HG03558 (cell line): ENCODE measurements around the gene NUTM2D.
"Not testable (repeated sequence)": the region's sequence is repeated elsewhere in the genome, so short reads cannot be mapped to it uniquely, and the experiment has no call there.

Experiments
- ATAC-seq: cut with Tn5 transposase; IDR thresholded peaks from one replicate; pipeline ENCODE4 v1.9.1; 2021; ENCODE audit warnings: moderate number of reproducible peaks; ENCODE audit not compliant: unreplicated experiment; ENCODE audit errors: extremely low read depth

The NUTM2D gene, protein sequence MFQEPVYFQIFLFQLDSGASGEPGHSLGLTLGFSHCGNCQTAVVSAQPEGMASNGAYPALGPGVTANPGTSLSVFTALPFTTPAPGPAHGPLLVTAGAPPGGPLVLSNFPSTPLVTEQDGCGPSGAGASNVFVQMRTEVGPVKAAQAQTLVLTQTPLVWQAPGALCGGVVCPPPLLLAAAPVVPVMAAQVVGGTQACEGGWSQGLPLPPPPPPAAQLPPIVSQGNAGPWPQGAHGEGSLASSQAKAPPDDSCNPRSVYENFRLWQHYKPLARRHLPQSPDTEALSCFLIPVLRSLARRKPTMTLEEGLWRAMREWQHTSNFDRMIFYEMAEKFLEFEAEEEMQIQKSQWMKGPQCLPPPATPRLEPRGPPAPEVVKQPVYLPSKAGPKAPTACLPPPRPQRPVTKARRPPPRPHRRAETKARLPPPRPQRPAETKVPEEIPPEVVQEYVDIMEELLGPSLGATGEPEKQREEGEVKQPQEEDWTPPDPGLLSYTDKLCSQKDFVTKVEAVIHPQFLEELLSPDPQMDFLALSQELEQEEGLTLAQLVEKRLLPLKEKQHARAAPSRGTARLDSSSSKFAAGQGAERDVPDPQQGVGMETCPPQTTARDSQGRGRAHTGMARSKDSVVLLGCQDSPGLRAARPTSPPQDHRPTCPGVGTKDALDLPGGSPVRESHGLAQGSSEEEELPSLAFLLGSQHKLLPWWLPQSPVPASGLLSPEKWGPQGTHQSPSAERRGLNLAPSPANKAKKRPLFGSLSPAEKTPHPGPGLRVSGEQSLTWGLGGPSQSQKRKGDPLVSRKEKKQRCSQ

DNA sequence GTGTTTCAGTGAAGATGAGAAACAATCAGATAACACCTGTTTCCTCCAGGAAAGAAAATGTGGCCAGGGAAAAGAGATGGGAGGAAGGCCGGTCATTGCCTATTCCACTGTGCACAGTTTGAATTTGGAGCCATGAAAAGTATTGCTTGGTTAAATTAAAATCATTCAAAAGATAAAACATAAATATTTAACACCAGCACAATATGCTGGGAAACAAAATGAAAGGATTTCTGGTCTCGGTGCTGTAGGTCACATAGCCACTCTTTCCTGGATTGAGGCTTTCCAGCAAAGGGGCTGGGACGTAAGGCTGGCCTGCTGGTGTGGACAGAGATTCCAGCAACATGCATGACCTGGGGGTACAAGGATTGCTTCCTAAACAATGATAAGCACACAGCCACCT lies at the start of gene NUTM2D:
Gene NUTM2D (plus strand): TSS at position 301 of the 400 bp plus-strand sequence. CDS start 522 bp downstream, outside the sequence.
- ATAC-seq, result not testable (repeated sequence)

DNA sequence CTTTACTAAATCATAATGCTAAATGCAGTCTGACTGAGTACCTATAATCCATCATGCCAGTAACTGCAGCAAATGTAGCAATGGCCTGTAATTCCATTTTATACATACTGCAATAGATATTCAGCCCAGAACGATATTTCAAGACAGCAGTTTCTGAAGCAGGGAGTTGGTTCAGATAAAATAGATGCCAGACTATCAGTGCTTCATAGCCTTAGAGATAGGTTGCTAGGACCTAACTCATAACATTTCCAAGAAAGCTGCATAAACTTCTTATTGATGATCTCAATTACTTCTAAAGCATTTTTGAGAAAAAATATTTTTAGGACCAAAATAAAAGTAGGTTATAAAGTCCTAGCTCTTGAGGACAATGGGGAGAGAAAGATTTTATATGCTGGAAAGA lies 48.8 kb upstream of the NUTM2D start:
- ATAC-seq, result not testable (repeated sequence)

DNA sequence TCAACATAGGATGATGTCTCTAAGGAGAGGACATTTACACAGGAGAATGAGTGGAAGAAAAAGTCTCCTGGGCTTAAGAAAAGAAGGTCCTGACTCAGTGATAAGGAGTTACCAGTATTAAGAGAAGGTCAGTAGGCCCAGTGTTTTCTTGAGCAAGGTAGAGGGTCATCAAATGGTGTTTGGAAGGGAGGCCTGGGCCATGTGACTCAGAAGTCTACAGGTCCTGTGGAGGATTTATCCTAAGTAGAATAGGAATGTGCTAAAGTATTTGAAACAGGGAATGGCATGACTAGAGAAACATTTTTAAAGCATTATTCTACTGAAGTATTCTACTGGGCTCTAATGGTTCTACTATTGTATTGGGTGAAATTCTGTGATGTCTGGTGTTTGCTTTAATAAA lies 47.9 kb upstream of the NUTM2D start:
- ATAC-seq, result not testable (repeated sequence)

DNA sequence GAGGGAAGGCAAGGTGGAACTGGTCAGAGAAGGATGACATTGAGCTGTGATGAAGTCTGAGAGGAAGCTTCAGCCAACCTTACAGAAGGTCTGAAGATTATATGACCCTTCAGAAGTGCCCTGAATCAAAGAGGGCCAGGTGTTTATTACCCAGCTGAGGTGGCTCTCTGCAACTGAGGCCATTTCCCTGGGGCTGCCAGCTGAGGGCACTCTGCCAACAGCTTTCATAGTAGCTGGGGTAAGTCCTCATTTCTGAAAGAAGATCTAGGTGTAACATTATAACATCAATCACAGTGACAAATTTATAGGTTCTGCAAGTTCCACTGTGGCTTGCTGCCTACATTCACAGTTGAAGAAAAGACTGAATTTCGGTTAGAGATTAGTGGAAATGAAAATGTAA lies 46.0 kb upstream of the NUTM2D start:
- ATAC-seq, result not testable (repeated sequence)

DNA sequence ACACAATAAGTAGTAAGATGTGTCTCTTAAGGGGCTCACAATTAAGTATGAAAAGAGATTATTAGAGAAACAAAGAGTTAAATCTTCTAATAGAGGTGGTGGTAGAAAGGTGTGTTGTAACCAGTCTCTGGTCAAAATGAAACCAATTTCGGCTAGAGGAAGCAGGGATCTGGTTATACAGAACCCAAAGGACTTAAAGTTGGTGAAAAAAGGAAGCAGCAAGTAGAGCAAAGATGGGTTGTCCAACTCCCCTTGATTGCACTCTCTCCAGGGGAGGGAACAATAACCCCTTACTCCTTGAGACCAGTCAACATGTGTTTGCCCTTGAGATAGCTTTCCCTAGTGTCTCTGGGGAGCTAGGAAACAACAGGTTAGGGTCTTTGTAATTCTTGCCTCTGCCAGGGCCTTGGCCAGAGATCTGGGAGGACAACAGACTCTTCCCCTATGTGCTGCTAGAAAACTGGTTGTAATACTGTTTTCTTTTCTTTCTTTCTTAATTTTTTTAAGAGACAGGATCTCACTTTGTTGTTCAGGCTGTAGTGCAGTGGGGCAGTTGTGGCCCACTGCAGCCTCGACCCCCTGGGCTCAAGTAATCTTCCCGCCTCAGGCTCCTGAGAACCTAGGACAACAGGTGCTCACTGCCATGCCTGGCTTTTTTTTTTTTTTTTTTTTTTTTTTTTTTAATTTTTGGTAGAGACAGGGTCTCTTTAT lies 43.7 kb upstream of the NUTM2D start:
- ATAC-seq, result not testable (repeated sequence)

DNA sequence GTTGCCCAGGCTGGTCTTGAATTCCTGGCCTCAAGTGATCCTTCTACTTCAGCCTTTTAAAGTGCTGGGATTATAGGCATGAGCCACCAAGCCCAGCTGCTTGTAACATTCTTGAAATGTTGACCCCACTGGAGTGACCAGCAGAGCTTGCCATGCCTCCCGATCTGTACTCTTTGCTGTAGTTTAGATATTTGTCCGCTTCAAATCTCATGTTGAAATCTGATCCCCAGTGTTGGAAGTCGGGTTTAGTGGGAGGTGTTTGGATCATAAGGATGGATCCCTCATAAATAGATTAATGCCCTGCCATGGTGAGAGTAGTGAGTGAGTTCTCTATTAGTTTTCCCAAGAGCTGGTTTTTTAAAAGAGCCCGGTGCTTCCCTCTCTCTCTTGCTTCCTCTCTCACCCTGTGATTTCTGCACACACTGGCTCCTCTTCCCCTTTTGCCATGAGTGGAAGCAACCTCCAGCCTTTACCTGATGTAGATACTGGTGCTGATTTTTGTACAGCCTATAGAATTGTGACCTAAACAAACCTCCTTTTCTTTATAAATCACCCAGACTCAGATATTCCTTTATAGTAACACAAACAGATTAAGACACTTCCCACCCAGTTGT lies 43.1 kb upstream of the NUTM2D start:
- not testable (repeated sequence) for ATAC-seq

DNA sequence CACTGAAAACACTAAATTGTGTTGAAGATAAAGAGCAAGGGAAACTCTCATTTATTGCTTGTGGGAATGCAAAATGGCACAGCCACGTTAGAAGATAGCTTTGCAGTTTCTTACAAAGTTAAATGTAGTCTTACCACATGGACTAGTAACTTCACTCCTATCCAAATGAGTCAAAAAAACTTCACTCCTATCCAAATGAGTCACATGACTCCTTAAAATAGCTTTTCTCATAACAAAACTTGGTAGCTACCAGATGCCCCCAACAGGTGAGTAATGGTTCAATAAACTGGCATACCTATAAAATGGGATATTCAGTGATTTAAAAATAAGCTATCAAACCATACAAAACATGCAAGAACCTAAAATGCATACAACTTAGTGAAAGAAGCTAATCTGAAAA lies 36.0 kb upstream of the NUTM2D start:
- not testable (repeated sequence) for ATAC-seq

DNA sequence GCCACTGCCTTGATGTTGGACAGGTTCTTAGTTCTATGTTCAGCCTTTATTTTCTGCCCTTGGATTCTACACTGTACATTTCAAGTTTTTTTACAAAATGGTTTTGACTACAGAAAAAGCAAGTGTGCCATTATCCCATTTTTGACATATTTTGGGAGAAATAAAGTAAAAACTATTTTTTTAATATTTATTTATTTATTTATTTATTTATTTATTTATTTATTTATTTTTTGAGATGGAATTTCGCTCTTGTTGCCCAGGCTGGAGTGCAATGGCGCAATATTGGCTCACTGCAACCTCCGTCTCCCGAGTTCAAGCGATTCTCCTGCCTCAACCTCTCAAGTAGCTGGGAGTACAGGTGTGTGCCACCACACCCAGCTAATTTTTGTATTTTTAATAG lies 33.0 kb upstream of the NUTM2D start:
- not testable (repeated sequence) for ATAC-seq

DNA sequence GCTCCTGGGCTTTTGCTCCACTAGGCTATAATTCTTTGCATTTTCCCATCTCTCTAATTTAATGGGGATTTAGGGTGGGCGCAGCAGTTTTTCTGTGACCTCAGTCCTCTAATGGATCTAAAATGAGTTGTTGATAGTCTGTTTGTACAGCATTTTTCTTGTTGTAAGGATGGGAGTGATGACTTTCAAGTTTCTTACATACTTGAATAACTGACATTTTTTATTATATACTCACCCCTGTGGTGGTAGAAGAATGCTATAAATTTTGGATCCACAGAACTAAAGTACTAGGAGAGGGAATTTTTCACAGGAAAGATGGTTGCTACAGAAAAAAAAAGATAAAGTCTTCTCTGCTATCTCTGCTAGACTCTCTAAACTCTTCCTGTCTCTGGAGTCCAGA lies 29.6 kb upstream of the NUTM2D start:
- not testable (repeated sequence) for ATAC-seq

DNA sequence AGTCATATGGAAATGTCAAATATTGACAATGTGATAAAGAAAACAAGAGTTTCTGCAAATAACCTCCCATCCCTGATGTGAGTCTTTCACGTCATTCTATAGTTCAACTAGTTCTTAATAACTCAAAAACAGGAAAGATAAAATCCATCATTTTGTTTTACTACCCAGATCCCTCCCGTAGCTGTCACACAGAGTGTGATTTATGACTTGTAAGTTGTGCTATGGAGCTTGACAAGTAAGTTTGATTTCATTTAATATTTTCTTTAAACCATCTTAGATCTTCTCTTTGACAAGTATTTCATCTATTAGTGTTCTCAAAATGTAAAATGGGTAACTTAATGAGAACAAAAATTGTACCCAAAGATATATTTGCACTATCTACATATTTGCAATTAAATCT lies 28.4 kb upstream of the NUTM2D start:
- not testable (repeated sequence) for ATAC-seq

DNA sequence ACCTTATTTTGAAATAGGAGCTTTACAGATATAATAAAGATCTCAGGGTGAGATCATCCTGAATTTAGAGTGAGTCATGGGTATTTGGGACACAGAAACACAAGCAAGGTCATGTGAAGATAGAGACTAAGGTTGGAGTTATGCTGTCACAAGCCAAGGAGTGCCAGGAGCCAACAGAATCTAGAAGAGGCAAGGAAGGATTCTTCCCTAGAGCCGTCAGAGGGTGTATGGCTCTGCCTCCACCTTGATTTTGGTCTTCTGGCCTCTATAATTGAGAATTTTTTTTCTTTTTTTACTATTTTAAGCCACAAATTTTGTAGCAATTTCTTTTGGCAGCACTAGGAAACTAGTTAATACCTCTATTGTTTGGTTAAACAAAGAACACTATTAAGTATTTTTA lies 24.9 kb upstream of the NUTM2D start:
- not testable (repeated sequence) for ATAC-seq

DNA sequence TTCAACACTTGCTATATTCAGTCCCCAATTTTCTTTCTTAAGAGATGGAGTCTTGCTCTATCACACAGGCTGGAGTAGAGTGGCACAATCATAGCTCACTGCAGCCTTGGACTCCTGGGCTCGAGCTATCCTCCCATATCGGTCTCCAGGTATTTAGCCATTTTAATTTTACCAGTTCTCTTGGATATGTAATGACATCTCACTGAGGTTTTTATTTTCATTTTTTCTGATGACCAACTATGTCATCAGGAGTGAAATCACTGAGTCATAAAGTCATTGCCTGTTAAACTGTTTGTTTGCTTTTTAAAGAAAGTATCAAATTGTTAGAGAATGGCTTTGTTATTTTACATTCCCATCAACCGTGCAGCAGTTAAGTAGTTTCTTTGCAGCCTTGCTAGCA lies 17.1 kb upstream of the NUTM2D start:
- ATAC-seq, result not testable (repeated sequence)

DNA sequence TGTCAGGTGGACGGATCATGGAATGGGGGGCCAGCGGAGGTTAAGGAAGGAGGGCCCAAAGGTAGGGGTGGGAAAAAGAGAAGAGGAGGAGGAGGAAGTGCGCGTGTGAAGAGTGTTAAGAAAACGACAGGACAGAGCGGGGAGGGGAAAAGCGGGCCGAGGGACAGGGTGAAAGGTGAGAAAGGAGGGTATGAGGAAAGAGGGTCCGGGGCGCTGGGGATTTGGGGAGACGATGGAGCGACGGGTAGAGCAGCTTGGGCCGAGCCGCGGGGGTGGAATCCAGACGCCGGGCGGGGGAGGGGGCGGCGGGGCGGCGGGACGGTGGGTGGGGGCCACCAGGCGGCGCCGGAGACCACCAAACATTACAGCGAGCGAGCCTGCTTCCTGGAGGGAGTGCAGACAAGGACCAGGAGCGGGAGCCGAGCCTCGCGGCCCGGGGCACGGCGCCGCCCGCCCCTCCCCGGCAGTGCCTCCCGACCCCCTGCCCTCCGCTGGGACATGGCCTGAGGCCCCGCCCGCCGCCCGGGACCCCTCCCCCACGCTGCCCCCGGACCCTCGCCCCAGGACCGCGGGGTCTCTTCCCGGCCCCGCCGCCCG lies 15.9 kb upstream of the NUTM2D start:
- ATAC-seq, result not testable (repeated sequence)

DNA sequence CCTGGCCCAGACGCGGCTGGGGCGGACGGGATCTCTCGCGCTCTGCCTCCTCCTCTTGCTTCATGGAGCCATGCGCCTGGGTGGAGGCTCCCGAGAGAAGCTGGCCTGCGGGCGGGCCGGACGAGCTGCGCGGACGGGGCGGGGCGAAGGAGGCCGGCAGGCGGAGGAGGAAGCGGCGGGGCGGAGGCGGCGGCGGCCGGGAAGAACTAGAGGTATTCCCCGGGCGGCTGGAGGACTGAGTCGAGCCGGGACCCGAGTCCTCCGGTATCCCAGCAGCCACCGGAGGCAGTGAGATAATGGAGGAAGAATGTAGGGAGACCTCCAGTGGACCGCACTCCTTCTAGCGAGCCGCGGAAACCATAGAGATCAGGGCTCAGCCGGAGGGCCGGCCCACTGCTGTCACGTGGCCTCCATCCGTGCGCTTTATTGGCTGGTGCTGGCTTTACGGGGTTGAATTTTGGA lies 15.3 kb upstream of the NUTM2D start:
- peak; percentile 86 for ATAC-seq

DNA sequence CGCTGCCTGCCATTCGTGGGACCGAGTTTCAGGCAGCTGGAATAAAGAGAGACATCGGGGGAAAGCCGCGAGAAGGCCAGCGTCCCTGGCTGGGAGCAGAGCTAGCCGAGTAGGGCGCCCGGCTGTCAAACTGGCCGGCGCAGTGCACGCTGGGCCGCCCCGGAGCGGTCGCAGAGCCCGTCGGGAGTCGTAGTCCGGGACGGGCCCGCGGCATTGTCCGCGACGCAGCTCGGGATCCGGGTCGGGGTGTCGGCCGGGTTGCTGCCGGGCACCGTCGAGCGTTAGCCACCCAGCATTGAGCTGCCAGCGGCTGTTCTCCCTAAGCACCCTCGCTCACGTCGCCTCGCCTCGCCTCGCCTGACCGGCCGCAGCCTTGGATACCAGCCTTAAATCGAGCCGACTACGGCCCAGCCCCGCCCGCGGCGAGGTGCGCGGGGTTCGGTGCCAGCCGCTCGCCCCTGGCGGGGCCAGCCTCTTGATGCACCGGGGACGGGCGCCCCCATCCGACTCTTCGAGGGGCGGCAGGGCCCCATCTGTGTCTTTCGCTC lies 14.8 kb upstream of the NUTM2D start:
- ATAC-seq, result peak; percentile 40

DNA sequence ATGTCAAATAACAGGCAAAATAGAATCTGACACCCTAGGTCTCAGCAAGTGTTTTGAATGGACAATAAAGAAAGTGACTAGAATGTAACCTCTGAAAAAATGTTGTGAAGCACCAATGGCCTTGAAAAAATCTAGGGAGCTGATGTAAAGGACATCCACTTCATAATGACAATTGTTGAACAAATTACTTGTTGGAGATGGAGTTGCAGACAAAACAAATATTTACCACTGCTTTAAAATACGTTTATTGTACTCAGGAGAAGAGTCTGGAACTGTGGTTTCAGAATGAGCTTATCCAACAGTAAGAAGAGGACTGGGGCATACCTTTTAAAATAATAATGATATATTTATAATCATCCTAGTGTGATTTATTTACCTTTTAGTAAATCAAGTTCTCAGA lies 11.8 kb upstream of the NUTM2D start:
- ATAC-seq, result not testable (repeated sequence)

DNA sequence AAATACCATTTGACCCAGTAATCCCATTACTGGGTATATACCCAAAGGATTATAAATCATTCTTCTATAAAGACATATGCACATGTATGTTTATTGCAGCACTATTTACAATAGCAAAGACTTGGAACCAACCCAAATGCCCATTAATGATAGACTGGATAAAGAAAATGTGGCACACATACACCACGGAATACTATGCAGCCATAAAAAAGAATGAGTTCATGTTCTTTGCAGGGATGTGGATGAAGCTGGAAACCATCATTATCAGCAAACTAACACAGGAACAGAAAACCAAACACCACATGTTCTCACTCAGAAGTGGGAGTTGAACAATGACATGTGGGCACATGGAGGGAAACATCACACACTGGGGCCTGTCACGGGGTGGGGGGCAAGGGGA lies 7.4 kb upstream of the NUTM2D start:
- not testable (repeated sequence) for ATAC-seq

DNA sequence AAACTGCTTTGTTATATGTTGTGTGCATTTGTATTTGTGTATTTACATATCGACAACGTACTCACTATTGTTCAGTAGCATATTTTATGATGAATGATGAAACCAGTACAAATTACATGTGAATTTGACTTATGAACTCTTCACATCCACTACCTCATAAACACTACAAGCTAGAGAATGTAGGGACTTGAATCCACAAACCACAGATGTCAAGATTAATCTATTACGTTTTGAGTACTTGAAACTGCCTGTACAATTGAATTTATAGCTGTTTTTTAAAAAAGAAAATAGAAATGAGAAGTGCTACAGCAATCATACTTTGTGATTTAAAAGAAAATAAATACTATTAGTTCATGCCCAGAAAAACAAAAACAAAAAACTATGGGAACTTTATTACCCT lies 4.7 kb upstream of the NUTM2D start:
- not testable (repeated sequence) for ATAC-seq

DNA sequence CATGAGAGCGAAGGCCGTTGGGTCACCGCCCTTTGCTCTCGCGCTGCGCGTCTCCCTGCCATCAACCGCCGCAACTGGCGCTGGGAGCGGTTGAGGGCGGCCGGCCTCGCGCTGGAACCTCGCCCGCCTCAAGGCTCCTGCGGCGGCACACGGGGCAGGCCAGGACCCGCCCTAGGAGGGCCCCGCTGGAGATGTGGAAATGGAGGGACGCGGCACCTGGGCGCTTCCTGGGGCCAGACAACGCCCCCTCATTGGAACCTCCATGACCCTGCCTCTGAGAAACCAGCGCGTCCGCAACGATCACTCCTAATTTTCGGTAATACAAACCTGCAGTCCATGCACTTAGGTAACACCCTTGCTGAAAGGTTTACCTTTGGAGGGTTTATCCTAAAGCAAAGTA lies 2.4 kb upstream of the NUTM2D start:
- ATAC-seq, result not testable (repeated sequence)
